DMS 273 (cell line): ENCODE results near the gene ONECUT2.

Source experiments
- DNase-seq: peaks from one replicate; lab custom pipeline; 2025; ENCODE audit not compliant: unreplicated experiment; lab: John Stamatoyannopoulos, UW

ONECUT2 gene

DNA sequence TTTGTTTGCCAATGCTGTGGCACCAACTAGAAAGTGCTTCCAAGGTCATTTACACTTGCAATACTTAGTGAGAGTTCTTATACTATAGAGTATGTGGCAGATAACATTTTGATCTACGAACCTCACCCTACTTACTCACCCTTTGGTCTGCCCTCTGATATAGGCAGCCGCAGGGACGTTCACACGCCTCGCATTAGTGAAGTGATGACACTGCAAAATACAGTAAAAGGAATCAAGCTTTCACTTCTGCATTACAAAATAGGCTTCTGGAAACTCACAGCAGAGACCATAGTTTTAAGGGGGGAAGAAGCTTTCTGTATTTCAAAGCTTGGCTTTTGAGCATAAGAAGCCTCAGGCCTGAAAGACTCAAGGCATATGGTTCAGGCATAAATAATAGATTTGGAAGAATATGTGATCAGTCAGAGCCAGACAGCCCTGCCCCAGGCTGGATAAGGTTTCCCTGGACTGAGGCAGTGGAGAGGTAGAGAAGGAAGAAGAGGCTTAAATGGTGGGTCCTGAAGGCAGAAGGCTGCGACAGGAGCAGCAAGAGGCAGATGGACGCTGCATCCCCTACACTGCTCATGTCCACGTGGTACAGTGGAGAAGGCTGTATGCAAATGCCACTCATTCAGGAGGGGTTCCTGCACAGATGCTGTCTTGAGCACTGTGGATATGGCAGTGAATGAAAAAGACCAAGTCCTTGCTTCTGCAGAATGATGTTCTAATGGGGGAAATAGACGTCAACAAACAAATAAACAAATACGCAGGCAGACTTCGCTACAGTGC lies 88.2 kb downstream of the ONECUT2 start:
- DNase-seq: peak; percentile 40

DNA sequence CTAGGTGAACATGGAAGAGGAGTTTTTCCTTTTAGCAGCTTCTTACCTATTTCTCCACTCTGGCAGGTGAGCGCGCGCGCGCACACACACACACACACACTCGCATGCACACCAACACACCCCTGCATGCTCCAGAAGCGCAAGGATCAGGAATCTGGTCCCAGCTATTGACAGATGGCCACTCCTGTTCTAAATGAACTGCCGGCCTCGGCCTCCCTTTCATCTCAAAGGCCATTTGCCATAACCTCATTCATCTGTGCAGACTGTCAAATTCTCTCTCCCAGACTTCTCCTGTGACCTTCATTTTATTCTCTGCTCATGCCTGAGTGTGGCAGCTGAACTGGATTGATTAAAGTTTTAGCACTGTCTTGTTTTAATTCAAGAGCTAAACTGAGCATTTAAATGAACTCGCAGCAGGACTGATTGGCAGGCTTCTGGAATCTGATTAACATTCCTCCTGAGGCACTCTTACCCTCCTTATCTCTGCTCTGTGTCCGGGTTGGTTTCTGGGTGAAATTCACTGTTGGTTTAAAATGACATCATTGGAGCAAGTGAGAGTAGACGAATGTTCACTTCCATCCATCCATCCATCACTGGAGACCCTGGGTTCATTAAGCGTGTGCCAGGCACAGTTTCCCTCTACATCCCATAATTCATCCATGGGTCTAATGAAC lies 92.5 kb downstream of the ONECUT2 start:
- DNase-seq: peak; percentile 58

GRCh38 chr18:57529151-57529550 lies 94.0 kb downstream of the ONECUT2 start:
- no peak for DNase-seq

GRCh38 chr18:57533006-57533867 lies 98.1 kb downstream of the ONECUT2 start:
- DNase-seq: peak; percentile 29

DNA sequence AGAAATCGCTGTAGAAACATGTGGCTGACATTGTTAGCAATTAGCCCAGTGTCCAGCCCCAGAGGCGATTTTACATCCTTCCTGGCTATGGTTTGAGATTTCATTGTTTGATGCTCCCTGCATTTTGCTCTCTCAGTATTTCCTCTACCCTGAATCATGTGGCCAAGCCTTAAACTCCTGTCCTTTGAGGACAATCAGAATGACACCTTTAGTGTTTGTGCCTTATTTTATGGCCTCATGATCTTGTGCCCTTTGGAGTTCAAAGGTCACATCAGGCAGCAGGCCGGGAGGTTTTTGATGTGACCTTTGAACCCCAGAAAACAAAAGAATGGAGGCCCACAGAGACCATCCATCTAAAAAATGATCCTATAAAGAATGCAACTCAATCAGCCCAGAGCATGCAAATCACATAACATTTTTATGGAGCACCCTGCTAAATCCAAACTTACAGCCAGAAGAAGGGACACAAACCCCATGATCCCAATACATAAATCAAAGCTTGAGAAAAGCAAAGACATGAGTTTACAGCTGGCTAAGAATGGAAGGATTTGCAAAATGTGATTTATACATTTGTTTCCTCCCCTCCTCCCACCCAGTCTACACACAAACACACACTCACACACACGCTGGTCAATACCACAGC lies 98.8 kb downstream of the ONECUT2 start:
- no peak for DNase-seq

GRCh38 chr18:57534511-57534909 lies 99.3 kb downstream of the ONECUT2 start:
- no peak for DNase-seq

DNA sequence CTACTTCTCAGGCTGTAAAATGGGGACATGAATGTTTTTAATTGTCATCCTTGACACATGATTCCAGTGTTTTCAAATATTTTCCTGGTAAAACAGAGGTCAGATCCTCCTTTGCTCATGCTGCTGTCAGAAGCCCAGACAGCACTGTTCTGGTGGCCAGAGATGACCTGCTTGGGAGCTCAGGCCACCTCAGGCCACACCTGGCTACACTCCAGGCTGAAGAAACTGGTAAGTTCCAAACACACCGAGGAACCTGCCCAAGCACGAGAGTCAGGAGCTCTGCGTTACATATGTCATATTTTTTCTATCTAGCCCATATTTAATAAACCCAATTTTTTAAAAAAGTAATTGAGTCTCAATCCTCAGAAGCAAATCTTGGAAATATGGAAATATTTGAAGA lies 103.4 kb downstream of the ONECUT2 start:
- no peak for DNase-seq

DNA sequence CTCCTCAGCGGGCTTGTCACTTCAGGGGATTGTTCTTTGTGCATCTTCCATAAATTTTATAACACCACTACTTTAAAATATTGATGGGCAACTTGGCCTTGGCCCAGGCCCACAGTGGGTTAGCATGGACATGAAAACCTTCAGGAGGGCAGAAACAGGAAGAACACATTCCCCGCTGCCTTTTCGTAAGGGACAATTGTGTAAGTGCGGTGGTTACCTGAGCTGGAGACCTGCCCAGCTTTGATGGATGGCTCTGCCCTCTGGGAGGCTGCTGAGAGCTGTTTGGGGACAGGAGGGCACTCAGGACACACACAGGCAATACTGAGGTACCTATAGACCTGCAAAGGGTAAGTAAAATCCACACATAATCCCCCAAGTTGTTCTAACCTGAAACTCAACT lies 104.5 kb downstream of the ONECUT2 start:
- no peak for DNase-seq
